HG03521 (cell line): ENCODE data around the gene PPP6R2.

Experiments used
- ATAC-seq: cut with Tn5 transposase; IDR thresholded peaks from one replicate; pipeline ENCODE4 v1.9.1; 2021; ENCODE audit warnings: mild to moderate bottlenecking, moderate library complexity; ENCODE audit not compliant: unreplicated experiment

The PPP6R2 gene

GRCh38 chr22:50463188-50463900, 120.2 kb downstream of the PPP6R2 start:
- no peak for ATAC-seq

- no peak for ATAC-seq
These were observed 121.3 kb downstream of the PPP6R2 start for GRCh38 chr22:50464451-50464850.

- no peak for ATAC-seq
These were observed 122.2 kb downstream of the PPP6R2 start for GRCh38 chr22:50465066-50465930.

GRCh38 chr22:50467341-50467740, 124.2 kb downstream of the PPP6R2 start:
- ATAC-seq: no peak

GRCh38 chr22:50467773-50468440, 124.8 kb downstream of the PPP6R2 start:
- no peak for ATAC-seq

- no peak for ATAC-seq
These were observed 125.5 kb downstream of the PPP6R2 start for GRCh38 chr22:50468626-50469025.

GRCh38 chr22:50469377-50470305, 126.5 kb downstream of the PPP6R2 start:
- peak; percentile 57 for ATAC-seq

- ATAC-seq: no peak
These were observed 127.4 kb downstream of the PPP6R2 start for GRCh38 chr22:50470491-50470890.

- no peak for ATAC-seq
These were observed 128.2 kb downstream of the PPP6R2 start for GRCh38 chr22:50471197-50471847.

GRCh38 chr22:50471962-50472361, 128.8 kb downstream of the PPP6R2 start:
- ATAC-seq: no peak

- no peak for ATAC-seq
These were observed 130.0 kb downstream of the PPP6R2 start for GRCh38 chr22:50473088-50473487.

- ATAC-seq: no peak
These were observed 130.9 kb downstream of the PPP6R2 start for GRCh38 chr22:50473855-50474671.

- ATAC-seq: peak; percentile 72
These were observed 131.9 kb downstream of the PPP6R2 start, which contains the start of gene SBF1 for GRCh38 chr22:50474710-50475651. Gene SBF1, minus strand, starts transcription at chr22:50475035. Its CDS starts 195 bp downstream, at chr22:50474840.

GRCh38 chr22:50475652-50476002, 132.5 kb downstream of the PPP6R2 start:
- ATAC-seq: no peak

- ATAC-seq: no peak
These were observed 133.7 kb downstream of the PPP6R2 start for GRCh38 chr22:50476868-50477267.

GRCh38 chr22:50477923-50478322, 134.8 kb downstream of the PPP6R2 start:
- ATAC-seq: no peak

GRCh38 chr22:50479721-50480120, 136.6 kb downstream of the PPP6R2 start:
- ATAC-seq: no peak

GRCh38 chr22:50481045-50481439, 137.9 kb downstream of the PPP6R2 start:
- ATAC-seq: no peak
